GM21737 (cell line): Measurements from ENCODE around the gene CDH2.
"Not testable (repeated sequence)": the region's sequence is repeated elsewhere in the genome, so short reads cannot be mapped to it uniquely, and the experiment has no call there.

Experiments
- ATAC-seq: cut with Tn5 transposase; IDR thresholded peaks from one replicate; pipeline ENCODE4 v1.9.1; 2021; ENCODE audit warnings: mild to moderate bottlenecking, moderate library complexity; ENCODE audit not compliant: unreplicated experiment

Gene CDH2

GRCh38 chr18:27942706-27943105, 234.2 kb downstream of the CDH2 start:
- ATAC-seq: no peak

GRCh38 chr18:27931535-27931934, 245.4 kb downstream of the CDH2 start:
- no peak for ATAC-seq

GRCh38 chr18:27922780-27923179, 254.2 kb downstream of the CDH2 start:
- ATAC-seq: no peak

GRCh38 chr18:27921904-27922751, 254.8 kb downstream of the CDH2 start:
- ATAC-seq: no peak

- ATAC-seq: no peak
Observed at GRCh38 chr18:27921392-27921791, 255.5 kb downstream of the CDH2 start.

GRCh38 chr18:27920836-27921235, 256.1 kb downstream of the CDH2 start:
- no peak for ATAC-seq

GRCh38 chr18:27906189-27906588, 270.7 kb downstream of the CDH2 start:
- ATAC-seq: not testable (repeated sequence)

- no peak for ATAC-seq
Observed at GRCh38 chr18:27903906-27904305, 273.0 kb downstream of the CDH2 start.

GRCh38 chr18:27901424-27902226, 275.3 kb downstream of the CDH2 start:
- no peak for ATAC-seq
